ENCODE measurements around the gene KAZN.

KAZN gene

GRCh38 chr1:14848203-14848602 lies 249.7 kb downstream of the KAZN start:
- Histone ChIP-seq H3K36me3 (ENCODE audit: insufficient read depth, low read depth, low read length) (no peaks in the 10 kb centered on the region), H3K4me1 (ENCODE audit: insufficient read depth, low read length) (no peaks in the 10 kb centered on the region), H3K9me3 (ENCODE audit: insufficient read depth, low read depth, low read length) (peaks cover under 1% of the 10 kb centered on the region; the same call in 1 of the 2 replicates), H3K9ac (ENCODE audit: low read depth, low read length) (no peak overlapping the region), H3K4me3 (ENCODE audit: low read length) (no peak overlapping the region), H3K27me3 (ENCODE audit: insufficient read depth, low read length) (no peaks in the 10 kb centered on the region), H3K27ac (ENCODE audit: low read length) (no peak overlapping the region)

GRCh38 chr1:14848625-14849024 lies 250.1 kb downstream of the KAZN start:
- Histone ChIP-seq H3K27me3 (ENCODE audit: insufficient read depth, low read length) (no peaks in the 10 kb centered on the region), H3K36me3 (ENCODE audit: insufficient read depth, low read depth, low read length) (no peaks in the 10 kb centered on the region), H3K27ac (ENCODE audit: low read length) (no peak overlapping the region), H3K9me3 (ENCODE audit: insufficient read depth, low read depth, low read length) (no peaks in the 10 kb centered on the region; the same call in 1 of the 2 replicates), H3K9ac (ENCODE audit: low read depth, low read length) (no peak overlapping the region), H3K4me3 (ENCODE audit: low read length) (no peak overlapping the region), H3K4me1 (ENCODE audit: insufficient read depth, low read length) (no peaks in the 10 kb centered on the region)

- H3K9me3 ChIP-seq (ENCODE audit: insufficient read depth, low read depth, low read length): no peaks in the 10 kb centered on the region
Measured at GRCh38 chr1:14849038-14849437, 250.6 kb downstream of the KAZN start.

GRCh38 chr1:14850563-14850962 lies 252.1 kb downstream of the KAZN start:
- H3K36me3 ChIP-seq (ENCODE audit: insufficient read depth, low read depth, low read length): no peaks in the 10 kb centered on the region
- no peaks in the 10 kb centered on the region for H3K4me1 ChIP-seq (ENCODE audit: insufficient read depth, low read length)
- no peaks in the 10 kb centered on the region for H3K27me3 ChIP-seq (ENCODE audit: insufficient read depth, low read length)
- no peak overlapping the region for H3K27ac ChIP-seq (ENCODE audit: low read length)
- H3K9ac ChIP-seq (ENCODE audit: low read depth, low read length): no peak overlapping the region
- H3K9me3 ChIP-seq (ENCODE audit: insufficient read depth, low read depth, low read length): no peaks in the 10 kb centered on the region
- no peak overlapping the region for H3K4me3 ChIP-seq (ENCODE audit: low read length)

More at GRCh38 chr1:14849038-14849437, 250.6 kb downstream of the KAZN start:
- Histone ChIP-seq H3K9ac (ENCODE audit: low read depth, low read length) (no peak overlapping the region), H3K4me1 (ENCODE audit: insufficient read depth, low read length) (no peaks in the 10 kb centered on the region), H3K36me3 (ENCODE audit: insufficient read depth, low read depth, low read length) (no peaks in the 10 kb centered on the region), H3K4me3 (ENCODE audit: low read length) (no peak overlapping the region), H3K27me3 (ENCODE audit: insufficient read depth, low read length) (no peaks in the 10 kb centered on the region), H3K27ac (ENCODE audit: low read length) (no peak overlapping the region)

GRCh38 chr1:14851760-14852159 lies 253.3 kb downstream of the KAZN start:
- H3K27ac ChIP-seq (ENCODE audit: low read length): no peak overlapping the region
- no peaks in the 10 kb centered on the region for H3K4me1 ChIP-seq (ENCODE audit: insufficient read depth, low read length)
- no peak overlapping the region for H3K4me3 ChIP-seq (ENCODE audit: low read length)
- no peaks in the 10 kb centered on the region for H3K36me3 ChIP-seq (ENCODE audit: insufficient read depth, low read depth, low read length)
- H3K9ac ChIP-seq (ENCODE audit: low read depth, low read length): no peak overlapping the region
- no peaks in the 10 kb centered on the region for H3K9me3 ChIP-seq (ENCODE audit: insufficient read depth, low read depth, low read length)
- H3K27me3 ChIP-seq (ENCODE audit: insufficient read depth, low read length): no peaks in the 10 kb centered on the region

- H3K9ac ChIP-seq (ENCODE audit: low read depth, low read length): no peak overlapping the region
- no peak overlapping the region for H3K4me3 ChIP-seq (ENCODE audit: low read length)
- H3K4me1 ChIP-seq (ENCODE audit: insufficient read depth, low read length): no peaks in the 10 kb centered on the region
- H3K36me3 ChIP-seq (ENCODE audit: insufficient read depth, low read depth, low read length): no peaks in the 10 kb centered on the region
- H3K27me3 ChIP-seq (ENCODE audit: insufficient read depth, low read length): no peaks in the 10 kb centered on the region
- no peak overlapping the region for H3K27ac ChIP-seq (ENCODE audit: low read length)
- no peaks in the 10 kb centered on the region for H3K9me3 ChIP-seq (ENCODE audit: insufficient read depth, low read depth, low read length)
Measured at GRCh38 chr1:14852291-14852690, 253.8 kb downstream of the KAZN start.

- no peaks in the 10 kb centered on the region for H3K36me3 ChIP-seq (ENCODE audit: insufficient read depth, low read depth, low read length)
- H3K9ac ChIP-seq (ENCODE audit: low read depth, low read length): no peak overlapping the region
- no peaks in the 10 kb centered on the region for H3K4me1 ChIP-seq (ENCODE audit: insufficient read depth, low read length)
- no peaks in the 10 kb centered on the region for H3K27me3 ChIP-seq (ENCODE audit: insufficient read depth, low read length)
- H3K4me3 ChIP-seq (ENCODE audit: low read length): no peak overlapping the region
- H3K27ac ChIP-seq (ENCODE audit: low read length): no peak overlapping the region
- no peaks in the 10 kb centered on the region for H3K9me3 ChIP-seq (ENCODE audit: insufficient read depth, low read depth, low read length)
Measured at GRCh38 chr1:14853518-14853917, 255.0 kb downstream of the KAZN start.

- Histone ChIP-seq H3K27me3 (ENCODE audit: insufficient read depth, low read length) (no peaks in the 10 kb centered on the region), H3K9me3 (ENCODE audit: insufficient read depth, low read depth, low read length) (no peaks in the 10 kb centered on the region), H3K4me3 (ENCODE audit: low read length) (no peak overlapping the region), H3K4me1 (ENCODE audit: insufficient read depth, low read length) (no peaks in the 10 kb centered on the region), H3K9ac (ENCODE audit: low read depth, low read length) (no peak overlapping the region), H3K36me3 (ENCODE audit: insufficient read depth, low read depth, low read length) (no peaks in the 10 kb centered on the region), H3K27ac (ENCODE audit: low read length) (no peak overlapping the region)
Measured at GRCh38 chr1:14855268-14855667, 256.8 kb downstream of the KAZN start.

GRCh38 chr1:14855801-14856200 lies 257.3 kb downstream of the KAZN start:
- H3K4me1 ChIP-seq (ENCODE audit: insufficient read depth, low read length): no peaks in the 10 kb centered on the region
- H3K27ac ChIP-seq (ENCODE audit: low read length): no peak overlapping the region
- H3K9me3 ChIP-seq (ENCODE audit: insufficient read depth, low read depth, low read length): no peaks in the 10 kb centered on the region
- H3K36me3 ChIP-seq (ENCODE audit: insufficient read depth, low read depth, low read length): no peaks in the 10 kb centered on the region
- no peak overlapping the region for H3K9ac ChIP-seq (ENCODE audit: low read depth, low read length)
- H3K27me3 ChIP-seq (ENCODE audit: insufficient read depth, low read length): no peaks in the 10 kb centered on the region
- H3K4me3 ChIP-seq (ENCODE audit: low read length): no peak overlapping the region

GRCh38 chr1:14857436-14858195 lies 259.1 kb downstream of the KAZN start:
- no peak overlapping the region for H3K9ac ChIP-seq (ENCODE audit: low read depth, low read length)
- H3K9me3 ChIP-seq (ENCODE audit: insufficient read depth, low read depth, low read length): no peaks in the 10 kb centered on the region
- H3K4me1 ChIP-seq (ENCODE audit: insufficient read depth, low read length): no peaks in the 10 kb centered on the region
- no peaks in the 10 kb centered on the region for H3K36me3 ChIP-seq (ENCODE audit: insufficient read depth, low read depth, low read length)
- H3K4me3 ChIP-seq (ENCODE audit: low read length): no peak overlapping the region
- no peak overlapping the region for H3K27ac ChIP-seq (ENCODE audit: low read length)
- no peaks in the 10 kb centered on the region for H3K27me3 ChIP-seq (ENCODE audit: insufficient read depth, low read length)

- Histone ChIP-seq H3K4me3 (ENCODE audit: low read length) (no peak overlapping the region), H3K36me3 (ENCODE audit: insufficient read depth, low read depth, low read length) (no peaks in the 10 kb centered on the region), H3K27me3 (ENCODE audit: insufficient read depth, low read length) (no peaks in the 10 kb centered on the region), H3K9me3 (ENCODE audit: insufficient read depth, low read depth, low read length) (no peaks in the 10 kb centered on the region), H3K27ac (ENCODE audit: low read length) (no peak overlapping the region), H3K9ac (ENCODE audit: low read depth, low read length) (no peak overlapping the region), H3K4me1 (ENCODE audit: insufficient read depth, low read length) (no peaks in the 10 kb centered on the region)
Measured at GRCh38 chr1:14862114-14862771, 263.8 kb downstream of the KAZN start.

GRCh38 chr1:14865106-14865505 lies 266.6 kb downstream of the KAZN start:
- Histone ChIP-seq H3K9me3 (ENCODE audit: insufficient read depth, low read depth, low read length) (no peaks in the 10 kb centered on the region), H3K4me3 (ENCODE audit: low read length) (no peak overlapping the region), H3K36me3 (ENCODE audit: insufficient read depth, low read depth, low read length) (no peaks in the 10 kb centered on the region), H3K4me1 (ENCODE audit: insufficient read depth, low read length) (no peaks in the 10 kb centered on the region), H3K27ac (ENCODE audit: low read length) (no peak overlapping the region), H3K9ac (ENCODE audit: low read depth, low read length) (no peak overlapping the region), H3K27me3 (ENCODE audit: insufficient read depth, low read length) (no peaks in the 10 kb centered on the region)
